Activated CD4-positive, CD25-positive, alpha-beta regulatory T cell (primary cell): ENCODE data around the gene TFEB.

Source experiments
- DNase-seq, 4 experiments: peaks; one replicate each; lab custom pipeline; 2025; lab: John Stamatoyannopoulos, UW

Gene TFEB

GRCh38 chr6:41706876-41707564 lies 28.4 kb downstream of the TFEB start:
- no peak for DNase-seq

DNA sequence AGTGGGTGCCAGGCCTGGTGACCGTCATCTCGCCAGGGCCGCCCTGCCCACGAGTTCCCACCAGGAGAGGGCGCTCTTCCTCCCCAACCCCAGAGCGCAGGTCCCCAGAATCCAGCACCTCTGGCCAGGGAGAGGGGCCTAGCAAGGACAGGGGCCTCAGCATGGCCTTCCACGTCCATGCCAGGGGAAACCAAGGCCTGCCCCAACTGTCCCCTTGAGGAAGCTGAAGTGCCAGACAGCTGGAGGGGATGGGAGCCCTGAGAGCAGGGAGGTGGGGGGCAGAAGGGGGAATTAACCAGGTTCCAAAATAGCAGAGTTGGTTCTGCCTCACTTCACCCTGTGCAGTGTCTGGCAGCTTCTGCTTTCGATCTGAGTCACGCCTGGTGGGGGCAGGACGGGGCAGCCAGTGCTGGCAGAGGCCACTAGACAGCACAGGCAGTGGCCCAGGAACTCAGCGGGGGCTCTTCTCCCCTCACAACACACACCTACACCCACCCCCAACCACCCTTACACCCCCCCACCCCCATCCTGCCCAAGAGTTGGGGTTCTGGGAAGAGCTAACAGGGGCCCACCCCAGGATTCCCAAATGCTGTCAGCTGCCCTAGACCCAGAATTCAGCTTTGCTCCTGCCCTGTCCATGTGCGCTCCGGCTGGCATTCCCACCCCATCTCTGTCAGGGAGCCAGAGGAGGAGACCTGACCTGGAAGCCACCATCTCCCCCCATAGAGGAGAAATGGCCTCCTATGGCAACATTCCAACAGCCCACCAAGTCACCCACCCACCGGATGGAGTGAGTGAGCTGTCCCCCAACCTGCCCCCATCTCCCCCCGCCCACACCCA lies 29.2 kb downstream of the TFEB start:
- peak; percentile 37 to 64 (median 51) for DNase-seq

DNA sequence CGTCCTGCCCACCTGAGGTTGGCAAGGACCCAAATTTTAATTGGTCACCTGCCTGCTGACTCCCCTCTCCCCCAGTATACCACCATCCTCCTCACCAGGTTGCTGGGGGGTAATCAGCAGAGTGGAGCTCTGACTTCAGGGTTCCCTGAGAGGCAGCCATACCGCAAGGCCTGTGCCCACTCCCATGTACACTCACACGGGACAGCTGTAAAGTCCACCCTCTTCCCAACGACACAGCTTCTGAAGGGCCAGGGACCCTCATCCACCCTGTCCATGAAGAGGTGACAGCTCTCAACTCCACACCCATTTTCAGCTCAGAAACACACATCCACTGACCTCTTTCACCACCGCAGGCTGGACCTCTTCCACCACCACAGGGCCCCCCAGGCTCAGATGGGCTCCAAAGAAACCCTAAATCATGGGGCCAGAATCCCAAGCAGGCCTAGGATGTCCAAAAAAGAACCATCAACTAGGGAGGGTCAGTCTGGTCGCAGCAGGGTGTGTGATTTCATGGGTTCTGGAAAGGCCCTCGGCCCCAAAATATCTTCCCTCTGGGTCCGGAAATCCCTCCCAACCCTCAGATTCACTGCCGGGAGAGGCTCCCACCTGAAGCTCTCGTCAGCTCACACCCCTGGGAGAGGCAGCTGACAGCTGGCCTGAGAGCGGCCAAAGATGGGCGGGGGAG lies 30.0 kb downstream of the TFEB start:
- no peak for DNase-seq

DNA sequence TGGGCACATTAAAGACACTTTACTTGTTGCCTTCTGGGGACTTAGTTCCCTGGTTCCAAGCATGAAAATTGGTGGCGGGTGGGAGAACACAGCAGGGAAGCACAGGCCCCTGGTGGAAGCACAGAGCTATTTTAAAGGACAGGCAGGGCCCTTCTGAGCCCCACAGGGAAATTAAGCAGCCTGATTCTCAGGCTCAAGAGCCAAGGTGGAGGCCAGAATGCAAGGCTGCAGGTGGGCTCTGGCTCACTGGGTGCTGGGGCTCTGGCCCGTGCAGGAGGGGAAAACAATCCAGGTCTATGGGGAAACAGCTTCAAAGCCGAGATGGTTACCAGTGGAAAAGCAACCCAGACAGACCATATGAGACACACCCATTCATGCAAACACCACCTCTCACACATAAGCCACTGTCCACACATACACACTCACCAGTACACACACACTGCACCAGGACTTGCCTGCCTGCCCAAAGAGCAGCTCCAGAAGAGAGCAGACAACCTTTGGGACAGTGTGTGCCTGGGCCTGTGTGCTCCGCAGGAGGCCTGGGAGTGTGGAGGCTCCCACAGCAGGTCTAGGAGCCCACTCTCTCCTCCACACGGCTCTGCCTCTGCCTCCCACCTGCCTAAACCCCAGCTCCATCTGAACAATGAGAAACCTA lies 30.6 kb downstream of the TFEB start:
- DNase-seq: no peak

GRCh38 chr6:41704028-41704427 lies 31.4 kb downstream of the TFEB start:
- DNase-seq: no peak

DNA sequence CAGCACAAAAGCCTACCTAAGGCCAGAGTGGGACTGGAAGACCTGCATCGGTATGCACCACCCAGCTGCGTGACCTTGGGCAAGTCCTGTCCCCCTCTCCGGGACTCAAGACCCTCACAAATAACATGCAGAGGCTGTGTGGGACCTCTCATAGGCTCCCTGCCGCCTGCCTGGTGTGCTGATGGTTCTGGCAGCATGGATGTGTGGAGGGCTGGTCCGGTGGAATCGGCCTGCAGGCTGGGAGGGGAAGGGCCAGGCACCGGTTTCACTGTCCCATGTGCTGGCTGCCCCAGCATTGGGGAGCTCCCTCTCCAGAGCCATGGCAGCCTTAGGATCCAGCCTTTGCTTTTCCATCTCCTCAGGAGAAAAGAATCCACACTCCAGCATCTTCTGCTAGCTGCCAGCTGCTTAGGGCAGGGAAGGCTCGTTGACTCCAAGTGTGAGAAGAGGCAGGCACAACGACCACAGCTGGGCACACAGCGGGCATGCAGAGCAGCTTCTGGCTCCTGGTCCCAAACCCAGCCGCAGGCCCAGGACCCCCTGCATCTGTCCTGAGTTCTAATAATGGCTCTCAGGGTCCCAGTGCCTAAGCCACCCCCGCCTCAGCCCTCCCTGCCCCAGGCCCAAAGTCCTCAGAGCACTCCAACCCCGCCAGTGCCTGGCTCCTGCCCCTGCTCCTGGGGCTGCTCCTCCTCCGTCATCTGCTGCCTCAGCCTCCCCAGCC lies 32.5 kb downstream of the TFEB start:
- no peak for DNase-seq

DNA sequence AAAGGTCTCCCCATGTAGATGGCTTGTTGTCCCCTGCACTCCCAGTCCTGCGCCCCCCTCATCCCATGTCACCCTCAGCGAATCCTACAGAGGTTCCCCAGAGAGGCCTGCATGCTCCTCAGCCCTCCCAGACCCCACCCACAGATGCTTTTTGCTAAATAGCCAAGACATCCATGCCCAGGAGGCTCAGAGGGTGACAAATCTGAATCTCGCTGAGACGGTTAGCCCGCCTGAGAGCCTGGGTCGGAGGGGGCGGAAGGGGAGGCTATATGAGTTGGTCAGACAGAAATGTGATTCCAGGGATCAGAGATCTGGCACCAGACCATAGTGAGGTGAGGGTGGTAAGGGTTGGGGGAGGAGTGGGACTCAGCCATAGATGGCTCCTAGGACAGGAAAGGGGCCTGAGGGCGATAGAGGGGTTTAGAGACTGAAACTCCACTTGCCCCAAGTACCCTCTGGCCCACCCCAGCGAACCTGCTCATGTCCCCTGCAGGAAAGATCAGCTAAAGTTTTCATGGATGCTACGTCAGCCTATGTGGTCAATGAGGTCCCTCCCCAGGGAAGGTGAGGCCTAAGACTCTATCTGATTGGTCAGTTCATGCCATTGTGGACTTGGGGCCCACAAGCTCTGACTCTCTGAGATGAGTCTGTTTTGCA lies 33.2 kb downstream of the TFEB start:
- DNase-seq: peak in 1 of 4 experiments; percentile 21

GRCh38 chr6:41700463-41701347 lies 34.7 kb downstream of the TFEB start:
- DNase-seq: no peak

DNA sequence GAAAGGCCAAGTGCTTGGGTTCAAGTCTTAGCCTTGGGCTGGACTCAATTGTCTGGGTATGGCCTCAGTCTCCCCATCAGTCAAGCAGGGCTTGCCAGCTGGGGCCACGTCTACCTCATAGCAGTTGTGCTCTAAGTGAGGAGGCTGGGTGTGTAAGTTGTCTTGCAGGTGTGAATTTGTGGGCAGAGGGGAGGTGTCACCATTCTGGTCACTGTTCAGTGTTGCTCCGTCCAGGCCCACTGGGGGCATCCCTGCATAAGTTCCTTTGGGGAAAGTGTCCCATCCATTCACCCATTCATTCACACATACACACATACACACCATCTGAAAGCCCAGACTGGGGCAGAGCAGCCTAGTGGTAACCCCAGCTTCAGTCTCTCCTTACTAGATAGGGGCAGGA lies 36.3 kb downstream of the TFEB start:
- DNase-seq: no peak

DNA sequence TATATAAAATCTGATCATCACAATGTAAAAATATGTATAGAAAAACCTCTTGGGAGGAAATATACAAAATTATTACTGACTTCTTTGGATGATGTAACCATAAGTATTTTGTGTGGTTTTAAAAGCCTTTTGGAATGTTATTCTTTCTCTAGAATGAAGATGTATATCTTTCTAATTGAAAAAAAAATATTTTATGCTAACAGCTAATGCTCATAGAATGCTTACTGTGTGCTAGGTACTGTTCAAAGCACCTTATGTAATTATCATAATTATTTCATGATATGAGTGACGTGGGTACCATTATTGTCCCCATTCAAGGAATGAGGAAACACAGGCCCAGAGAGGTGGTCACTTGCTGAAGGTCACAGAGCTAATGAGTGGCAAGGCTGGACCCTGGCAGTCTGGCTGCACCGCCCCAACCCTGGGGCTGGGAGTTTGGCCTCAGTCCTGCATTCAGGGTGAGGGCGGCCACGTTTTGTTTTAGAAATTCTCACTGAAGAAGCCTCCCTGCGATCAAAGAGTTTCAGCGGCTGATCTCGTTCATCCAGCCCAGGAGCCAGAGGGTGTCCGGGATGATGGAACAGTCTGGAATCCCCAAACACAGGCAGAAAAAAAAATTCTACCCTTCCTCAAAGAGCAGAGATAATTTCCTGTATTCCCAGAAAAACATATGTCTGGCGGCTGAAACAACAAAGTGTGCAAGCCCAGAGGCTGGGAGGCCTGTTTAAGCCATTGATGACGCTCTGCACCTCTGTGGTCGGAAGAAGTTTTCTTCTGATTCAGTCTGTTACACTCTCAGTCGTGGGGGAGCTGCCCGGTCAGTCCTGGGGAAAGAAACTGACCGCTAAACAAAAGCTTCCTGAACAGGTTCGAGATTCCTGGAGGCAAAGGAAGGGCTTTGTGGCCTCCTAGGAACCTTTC lies 37.3 kb downstream of the TFEB start:
- no peak for DNase-seq

- DNase-seq: no peak
Measured at GRCh38 chr6:41696788-41697187, 38.6 kb downstream of the TFEB start.

DNA sequence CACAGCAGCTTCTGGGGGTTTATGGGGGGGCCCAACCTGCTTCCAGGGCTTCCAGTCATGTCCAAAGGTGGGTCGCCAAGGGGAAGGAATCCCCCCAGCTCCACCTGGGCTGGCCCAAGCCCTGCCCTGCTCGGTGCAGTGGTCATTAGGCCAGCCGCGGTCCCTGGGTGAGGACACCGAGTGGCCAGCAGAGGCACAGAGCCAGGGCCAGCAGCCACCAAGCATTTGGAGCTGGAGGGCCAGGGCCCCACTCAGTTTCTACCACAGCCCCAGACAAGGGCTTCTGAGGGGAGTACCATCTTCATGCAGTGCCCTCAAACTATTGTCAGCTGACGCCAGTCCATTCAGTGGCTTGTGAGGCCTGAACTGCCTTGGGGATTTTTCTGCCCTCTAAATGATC lies 39.6 kb downstream of the TFEB start:
- DNase-seq: no peak

- DNase-seq: no peak
Measured at GRCh38 chr6:41694815-41695526, 40.4 kb downstream of the TFEB start.

DNA sequence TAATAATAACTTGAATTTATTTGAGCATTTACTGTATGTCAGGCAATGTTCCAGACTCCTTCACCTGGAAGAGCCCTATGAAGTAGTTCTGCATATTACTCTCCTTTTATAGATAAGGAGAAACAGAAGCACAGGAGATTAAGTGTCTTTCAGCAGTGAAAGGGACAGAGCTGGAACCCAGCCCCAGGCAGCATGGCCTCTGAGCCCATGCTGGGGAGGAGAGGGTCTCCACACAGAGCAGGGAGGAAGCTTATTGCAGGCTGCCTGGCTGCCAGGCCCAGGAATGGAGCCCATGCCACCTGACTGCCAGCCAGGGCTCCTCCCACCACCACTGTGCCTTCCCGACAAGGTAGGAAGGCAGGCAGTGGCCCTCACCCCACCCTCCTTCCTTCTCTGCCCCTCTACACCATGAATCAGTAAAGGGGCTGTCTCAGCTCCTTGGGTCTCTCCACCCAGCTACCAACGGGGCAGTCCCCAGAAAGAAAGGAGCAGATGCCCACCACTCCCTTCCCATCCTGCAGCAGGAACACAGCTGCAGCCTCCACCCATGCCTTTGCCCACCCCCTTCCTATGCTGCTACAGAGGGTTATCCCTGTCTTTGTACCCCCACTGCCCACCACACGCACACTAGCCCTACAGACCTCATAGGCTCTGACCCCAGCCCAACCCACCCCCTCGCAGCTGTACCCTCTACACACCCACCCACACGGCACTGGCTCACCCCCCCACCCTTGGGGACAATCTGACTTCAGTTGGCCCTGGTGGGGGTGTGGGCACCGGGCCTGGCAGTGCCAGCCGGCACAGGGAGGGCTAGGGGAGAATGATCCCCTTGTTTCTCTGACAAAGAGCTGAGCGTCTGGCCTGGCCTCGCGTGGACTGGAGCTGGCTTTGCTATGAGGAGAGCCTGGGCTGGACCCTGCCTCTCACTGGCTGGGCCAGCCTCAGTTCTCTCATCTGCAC lies 41.8 kb downstream of the TFEB start:
- no peak for DNase-seq

GRCh38 chr6:41692730-41693129 lies 42.7 kb downstream of the TFEB start:
- no peak for DNase-seq

DNA sequence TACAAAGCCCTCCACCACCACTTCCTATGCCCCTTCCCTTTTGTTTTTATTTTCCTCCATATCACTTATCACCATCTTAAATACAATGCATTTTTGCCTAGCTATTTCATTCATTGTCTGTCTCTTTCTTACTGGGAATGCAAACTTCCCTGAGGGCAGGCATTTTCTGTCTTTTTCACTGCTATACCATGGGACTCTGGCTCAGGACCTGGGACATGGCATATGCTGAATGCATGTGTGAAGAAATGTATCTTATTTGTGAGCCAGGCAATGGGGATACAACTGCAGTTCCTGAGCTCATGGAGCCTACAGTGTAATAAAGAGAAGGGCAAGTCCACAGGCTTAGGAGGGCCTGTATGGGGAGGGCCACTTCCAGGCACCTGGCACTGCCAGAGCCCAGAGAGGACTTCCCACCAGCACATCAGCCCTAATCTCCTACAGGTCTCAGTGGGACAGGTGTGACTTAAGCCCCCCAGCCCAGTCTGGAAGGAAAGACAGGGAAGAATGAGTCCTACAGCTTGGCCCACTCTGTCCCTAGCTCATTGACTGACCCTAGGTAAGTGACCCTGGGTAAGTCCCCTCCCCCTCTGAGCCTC lies 43.2 kb downstream of the TFEB start:
- no peak for DNase-seq
